ENCODE data around the gene TNK1.
A peak's percentile ranks its signal among the peaks of the same experiment; 100 is the strongest.
"Not testable (repeated sequence)": the region's sequence is repeated elsewhere in the genome, so short reads cannot be mapped to it uniquely, and the experiment has no call there.

The TNK1 gene

DNA sequence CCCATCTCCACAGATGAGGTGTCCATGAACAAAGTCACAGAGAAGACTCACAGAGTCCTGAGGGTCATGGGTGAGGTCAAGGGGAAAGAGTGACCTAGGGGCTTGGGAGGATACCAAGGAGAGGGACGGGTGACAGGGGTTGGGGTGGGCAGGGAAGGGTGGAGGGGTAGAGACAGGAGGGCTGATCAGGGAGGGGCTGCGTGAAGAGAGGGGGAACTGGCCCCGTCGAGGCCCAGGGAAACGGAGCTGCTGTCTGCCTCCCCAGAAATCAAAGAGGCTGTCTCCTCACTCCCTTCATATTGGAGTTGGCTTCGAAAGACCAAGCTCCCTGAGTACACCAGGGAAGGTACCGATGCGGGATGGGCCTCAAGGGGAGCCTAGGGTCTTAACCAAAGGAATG, 25.3 kb upstream of the TNK1 start:
- DNase-seq, result no peak

DNA sequence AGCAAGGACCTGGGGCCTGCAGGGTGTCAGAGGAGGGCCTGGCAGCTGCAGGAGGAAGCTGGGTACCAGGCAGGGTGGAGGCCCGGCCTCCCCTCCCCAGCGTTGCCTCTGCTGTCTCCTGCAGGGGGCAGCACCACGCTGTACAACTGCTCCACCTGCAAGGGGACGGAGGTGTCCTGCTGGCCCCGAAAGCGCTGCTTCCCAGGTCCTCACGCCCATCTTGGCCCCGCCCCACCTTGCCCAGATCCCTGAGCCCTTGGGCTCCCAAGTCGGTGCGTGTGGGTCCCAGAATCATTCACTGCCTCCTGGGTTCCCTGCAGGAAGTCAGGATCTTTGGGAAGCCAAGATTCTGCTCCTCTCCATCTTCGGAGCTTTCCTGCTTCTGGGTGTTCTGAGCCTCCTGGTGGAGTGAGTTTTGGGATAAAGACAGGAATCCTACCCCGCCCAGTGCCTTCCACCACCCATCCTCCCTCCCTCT, 24.8 kb upstream of the TNK1 start:
- peak; percentile 89 for DNase-seq

DNA sequence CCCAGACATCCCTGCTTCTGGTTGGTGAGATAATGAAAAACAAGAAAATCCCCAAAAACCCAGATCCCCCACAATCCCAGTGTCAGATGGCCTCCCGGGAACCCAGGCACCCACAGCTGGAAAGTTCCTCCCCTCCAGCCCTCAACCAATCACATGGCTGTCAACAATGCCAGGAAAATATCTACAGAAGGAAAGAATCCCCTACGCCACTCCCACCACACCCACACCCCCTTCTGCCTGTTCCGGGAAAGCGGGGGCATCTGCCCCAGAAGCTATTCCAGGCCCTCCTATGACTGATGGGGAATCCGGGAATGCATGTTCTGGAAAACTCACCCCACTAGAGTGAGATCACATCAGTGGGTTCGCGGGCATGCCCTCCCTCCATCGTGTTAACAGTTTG, 24.1 kb upstream of the TNK1 start:
- DNase-seq, result no peak

DNA sequence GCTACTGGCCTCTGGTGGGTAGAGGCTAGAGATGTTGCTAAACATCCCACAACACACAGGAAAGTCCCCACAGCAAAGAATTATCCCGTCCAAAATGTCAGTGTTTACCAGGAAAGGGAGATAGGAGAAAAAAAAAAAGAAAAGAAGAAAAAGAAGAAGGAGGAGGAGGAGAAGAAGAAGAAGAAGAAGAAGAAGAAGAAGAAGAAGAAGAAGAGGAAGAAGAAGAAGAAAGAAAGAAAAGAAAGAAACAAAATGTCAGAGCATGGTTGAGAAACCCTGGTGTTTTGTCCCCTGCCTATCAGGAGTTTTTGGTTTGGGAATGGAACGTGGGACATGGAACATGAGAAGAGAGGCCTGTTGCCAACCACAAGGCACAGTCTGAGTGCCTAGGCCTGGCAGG, 23.5 kb upstream of the TNK1 start:
- DNase-seq, result no peak

DNA sequence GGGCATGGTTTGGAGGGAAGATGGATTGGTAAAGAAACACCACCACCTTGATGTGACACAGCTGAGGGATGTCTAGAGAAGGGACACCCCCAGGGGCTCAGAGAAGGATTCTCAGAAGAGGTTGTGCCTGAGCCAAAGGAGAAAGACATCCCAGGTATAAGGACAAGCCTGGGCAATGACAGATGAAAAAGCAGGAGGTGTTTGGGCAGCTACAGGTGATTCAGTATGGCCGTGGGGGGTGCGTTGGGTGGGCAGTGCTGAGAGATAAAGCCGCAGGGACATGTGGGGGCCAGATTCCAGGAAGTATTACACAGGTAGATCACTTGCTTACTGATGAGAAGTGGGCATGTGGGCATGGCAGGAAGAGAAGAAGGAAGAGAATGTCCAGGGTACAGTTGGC, 19.0 kb upstream of the TNK1 start:
- DNase-seq, result no peak

DNA sequence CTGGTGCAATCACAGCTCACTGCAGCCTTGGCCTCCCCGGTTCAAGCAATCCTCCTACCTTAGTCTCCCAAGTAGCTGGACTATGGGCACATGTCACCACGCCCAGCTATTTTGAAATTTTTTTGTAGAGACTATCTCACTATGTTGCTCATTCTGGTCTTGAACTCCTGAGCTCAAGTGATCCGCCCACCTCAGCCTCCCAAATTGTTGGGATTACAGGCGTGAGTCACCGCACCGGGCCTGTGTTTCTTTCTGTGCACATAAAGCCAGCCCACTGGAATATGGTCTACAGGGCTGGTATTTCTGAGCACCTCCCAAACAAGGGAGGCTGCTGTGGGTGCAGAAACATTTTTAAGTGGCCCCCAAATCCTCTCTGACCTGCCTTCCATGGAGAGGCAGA, 17.6 kb upstream of the TNK1 start:
- DNase-seq, result no peak

DNA sequence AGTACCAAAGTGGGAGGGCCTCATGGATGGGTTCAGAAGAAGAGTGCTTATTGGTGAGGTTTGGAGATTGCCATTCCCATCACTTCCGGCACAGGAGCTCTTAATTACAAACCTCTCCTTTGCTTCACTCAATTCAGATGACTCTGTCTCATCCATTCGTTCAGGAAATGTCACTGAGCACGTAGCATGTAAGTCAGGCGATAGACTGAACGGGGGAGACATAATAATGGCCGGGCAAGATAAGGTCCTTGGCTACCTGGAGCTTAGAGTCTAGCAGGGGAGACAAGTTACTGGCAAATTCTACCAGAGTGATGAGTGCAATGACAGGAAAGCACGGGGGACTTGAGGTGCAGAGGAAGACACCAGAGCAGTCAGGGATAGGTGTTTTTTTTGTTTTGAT, 14.9 kb upstream of the TNK1 start:
- not testable (repeated sequence) for DNase-seq

DNA sequence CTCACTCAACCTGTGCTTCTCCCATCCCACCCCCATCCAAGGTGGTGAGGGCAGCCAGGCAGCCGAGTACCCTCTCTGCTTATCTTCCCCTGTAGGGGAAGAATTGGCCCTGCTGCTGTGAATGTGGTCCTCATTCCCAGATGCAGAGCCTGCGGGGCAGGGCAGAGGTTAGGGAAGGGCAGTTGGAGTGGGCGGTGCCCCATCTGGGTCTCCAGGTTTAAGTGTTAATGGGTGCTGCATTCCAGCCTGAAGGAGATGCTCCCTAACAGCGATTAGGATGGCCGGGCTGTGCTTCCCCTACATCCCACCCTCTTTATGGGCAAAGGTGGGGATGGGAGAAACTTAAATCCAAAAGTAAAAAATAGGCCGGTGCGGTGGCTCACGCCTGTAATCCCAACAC, 13.8 kb upstream of the TNK1 start:
- no peak for DNase-seq

DNA sequence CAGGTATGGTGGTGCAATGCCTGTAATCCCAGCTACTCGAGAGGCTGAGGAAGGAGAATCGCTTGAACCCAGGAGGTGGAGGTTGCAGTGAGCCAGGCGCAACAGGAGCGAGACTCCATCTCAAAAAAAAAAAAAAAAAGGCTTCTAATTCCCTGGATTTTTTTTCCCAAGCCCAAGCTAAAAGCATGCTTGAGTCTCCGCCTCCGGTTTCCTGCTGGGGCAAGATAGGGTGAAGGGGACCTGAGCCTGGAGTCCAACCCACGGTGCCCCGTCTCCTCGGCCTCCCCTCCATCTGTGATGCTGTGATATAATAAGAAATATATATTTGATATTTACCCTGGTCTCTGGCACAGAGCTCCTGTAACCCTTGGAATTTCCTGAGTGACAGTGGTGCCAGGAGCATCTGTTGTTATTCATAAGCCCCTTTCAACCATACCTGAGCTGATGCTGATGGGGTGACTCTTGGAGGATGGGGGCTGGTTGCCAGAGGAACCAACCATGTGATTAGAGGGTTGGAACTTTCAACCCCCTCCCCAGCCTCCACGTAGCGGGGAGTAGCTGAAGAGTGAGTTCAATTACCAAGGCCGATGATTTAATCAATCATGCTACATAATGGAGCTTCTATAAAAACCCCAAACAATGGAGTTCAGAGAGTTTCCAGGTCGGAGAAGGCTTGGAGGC, 12.8 kb upstream of the TNK1 start:
- DNase-seq, result no peak

DNA sequence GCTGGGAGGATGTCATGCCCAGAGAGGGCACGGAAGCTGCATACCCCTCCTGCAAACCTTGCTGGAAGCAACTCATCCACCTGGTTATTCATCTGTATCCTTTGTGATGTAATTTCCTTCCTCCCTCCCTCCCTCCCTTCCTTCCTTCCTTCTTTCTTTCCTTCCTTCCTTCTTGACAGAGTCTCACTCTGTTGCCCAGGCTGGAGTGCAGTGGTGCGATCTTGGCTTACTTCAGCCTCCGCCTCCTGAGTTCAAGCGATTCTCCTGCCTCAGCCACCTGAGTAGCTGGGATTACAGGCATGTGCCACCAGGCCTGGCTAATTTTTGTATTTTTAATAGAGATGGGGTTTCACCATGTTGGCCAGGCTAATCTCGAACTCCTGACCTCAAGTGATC, 12.3 kb upstream of the TNK1 start:
- not testable (repeated sequence) for DNase-seq

DNA sequence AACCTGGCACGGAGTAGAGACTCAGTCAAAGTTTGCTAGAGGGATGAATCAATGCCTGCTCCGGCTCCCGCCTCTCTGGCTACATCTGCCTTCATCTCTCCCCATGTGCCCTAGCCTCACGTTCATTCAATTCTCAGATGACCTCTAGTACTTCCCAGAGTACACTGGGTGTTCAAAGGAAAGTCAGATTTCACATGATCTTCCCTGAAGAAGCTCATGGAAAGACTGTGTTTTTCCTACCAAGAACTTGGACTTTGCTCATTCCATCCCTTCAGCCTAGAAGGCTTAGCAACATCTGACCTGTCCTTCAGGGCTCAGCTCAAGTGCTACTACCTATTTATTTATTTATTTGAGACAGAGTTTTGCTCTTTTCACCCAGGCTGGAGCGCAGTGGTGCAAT, 11.1 kb upstream of the TNK1 start:
- DNase-seq, result no peak

DNA sequence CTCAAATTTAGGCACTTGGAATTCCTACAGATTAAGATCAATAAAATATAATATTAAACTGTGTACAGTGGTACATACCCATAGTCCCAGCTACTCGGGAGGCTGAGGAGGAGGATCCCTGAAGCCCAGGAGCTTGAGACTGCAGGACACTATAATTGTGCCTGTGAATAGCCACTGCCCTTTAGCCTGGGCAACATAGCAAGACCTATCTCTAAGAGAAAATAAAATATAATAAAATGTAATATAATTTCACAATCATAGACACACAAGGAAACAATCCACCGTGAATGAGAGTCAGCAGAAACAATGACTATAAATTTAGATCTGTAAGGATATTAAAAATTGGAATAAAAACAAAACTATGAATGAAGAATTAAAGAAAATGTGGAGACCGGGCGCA, 10.0 kb upstream of the TNK1 start:
- DNase-seq, result no peak

DNA sequence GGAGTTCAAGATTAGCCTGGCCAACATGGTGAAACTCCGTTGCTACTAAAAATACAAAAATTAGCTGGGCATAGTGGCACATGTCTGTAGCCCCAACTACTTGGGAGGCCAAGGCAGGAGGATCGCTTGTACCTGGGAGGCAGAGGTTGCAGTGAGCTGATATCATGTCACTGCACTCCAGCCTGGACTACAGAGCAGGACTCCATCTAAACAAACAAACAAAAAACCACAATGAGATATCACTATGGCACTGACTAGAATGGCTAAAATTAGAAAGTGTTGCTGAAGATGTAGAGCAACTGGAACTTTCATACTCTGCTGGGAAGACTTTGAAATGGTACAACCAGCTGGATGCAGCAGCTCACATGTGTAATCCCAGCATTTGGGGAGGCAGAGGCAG, 6.5 kb upstream of the TNK1 start:
- DNase-seq, result no peak

DNA sequence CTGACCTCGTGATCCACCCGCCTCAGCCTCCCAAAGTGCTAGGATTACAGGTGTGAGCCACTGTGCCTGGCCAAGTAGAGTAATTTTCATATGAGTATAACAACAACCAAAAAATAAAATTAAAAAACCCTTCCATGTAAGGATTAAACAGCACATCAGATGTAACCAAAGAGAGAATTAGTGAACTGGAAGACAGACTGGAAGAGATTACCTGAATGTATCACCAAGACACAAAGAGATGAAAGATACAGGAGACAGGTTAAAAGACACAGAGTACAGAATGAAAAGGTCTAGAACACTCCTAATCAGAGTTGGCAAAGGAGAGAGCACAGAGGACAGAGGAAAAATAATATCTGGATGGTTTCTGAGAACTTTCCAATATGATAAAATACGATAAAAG, 1.8 kb upstream of the TNK1 start:
- DNase-seq, result no peak

DNA sequence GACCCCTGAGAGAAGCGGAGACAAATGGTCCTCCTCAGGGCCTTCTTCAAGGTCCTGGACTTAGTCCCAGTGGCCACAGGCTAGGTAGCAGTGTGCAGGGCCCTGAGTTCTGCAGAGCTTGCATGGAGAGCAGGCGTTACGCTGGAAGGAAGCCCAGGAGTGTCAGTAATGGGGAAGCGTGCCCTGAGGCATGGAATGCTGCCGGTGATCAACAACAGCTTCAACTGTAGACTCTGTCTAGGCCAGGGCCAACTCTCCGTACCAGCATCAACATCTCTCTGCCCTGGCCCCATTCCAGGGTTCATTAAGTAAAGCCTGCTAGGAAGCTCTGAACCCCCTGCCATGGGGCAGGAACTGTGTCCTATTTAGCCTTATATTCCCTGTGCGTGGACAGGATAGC, 568 bp upstream of the TNK1 start:
- no peak for DNase-seq

DNA sequence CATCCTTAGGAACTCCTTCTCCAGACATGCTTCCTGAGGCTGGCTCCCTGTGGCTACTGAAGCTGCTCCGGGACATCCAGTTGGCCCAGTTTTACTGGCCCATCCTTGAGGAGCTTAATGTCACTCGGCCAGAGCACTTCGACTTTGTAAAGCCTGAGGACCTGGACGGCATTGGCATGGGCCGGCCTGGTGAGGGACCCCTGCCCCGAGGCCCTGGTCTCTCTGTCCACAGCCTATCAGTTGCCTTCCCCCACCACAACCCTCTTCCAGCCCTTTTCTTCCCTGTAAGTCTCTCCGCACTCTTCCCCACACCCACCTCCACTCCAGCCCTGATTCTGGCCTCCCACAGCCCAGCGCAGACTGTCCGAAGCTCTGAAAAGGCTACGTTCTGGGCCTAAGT, 2.0 kb downstream of the TNK1 start:
- no peak for DNase-seq

DNA sequence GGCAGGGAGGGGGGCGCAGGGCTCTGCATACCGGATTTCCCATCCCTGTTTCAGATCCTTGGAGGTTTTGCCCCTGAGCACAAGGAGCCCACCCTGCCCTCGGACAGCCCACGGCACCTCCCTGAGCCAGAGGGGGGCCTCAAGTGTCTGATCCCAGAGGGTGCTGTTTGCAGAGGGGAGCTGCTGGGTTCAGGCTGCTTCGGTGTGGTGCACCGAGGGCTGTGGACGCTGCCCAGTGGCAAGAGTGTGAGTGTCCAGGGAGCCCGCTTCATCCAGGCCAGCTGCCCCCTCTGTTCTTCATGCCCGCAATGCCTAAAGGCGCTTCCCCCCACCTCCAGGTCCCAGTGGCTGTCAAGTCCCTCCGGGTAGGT, 2.5 kb downstream of the TNK1 start:
- no peak for DNase-seq

DNA sequence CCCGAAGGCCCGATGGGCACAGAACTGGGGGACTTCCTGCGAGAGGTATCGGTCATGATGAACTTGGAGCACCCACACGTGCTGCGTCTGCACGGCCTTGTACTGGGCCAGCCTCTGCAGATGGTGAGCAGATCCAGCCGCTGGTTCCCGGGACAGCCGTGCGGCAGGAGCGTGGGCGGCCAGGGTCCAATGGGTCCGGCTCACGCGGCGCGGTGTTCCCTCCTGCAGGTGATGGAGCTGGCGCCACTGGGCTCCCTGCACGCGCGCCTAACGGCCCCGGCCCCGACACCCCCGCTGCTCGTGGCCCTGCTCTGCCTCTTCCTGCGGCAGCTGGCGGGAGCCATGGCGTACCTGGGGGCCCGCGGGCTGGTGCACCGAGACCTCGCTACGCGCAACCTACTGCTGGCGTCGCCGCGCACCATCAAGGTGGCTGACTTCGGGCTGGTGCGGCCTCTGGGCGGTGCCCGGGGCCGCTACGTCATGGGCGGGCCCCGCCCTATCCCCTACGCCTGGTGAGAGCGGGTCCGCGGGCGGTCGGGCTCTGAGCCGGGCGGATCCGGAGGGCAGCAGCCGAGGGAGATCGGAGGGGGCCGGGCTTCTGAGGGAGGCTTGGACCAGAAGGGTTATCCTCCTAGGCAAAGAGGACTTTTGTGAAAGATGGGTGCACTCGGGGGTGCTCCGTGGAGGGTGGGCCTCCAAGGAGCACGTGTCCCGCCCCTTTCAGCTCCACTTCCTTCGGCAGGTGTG, 3.0 kb downstream of the TNK1 start:
- DNase-seq, result peak; percentile 78

DNA sequence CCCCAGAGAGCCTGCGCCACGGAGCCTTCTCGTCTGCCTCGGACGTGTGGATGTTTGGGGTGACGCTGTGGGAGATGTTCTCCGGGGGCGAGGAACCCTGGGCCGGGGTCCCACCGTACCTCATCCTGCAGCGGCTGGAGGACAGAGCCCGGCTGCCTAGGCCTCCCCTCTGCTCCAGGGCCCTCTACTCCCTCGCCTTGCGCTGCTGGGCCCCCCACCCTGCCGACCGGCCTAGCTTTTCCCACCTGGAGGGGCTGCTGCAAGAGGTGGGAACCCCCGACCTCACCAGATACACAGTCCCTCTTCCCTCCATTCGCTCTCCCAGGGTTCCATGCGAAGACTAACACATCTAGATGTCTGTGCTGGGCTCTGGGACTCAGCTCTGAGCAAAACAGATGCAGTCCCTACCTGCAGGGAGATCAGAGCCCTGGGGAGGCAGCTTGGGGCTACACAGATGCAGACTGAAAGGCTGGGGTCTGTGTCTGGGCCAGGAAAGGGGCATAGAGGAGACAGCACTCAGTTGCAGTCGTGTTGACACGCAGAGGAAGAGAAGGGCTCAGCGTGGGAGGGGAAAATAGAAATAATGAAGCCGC, 3.7 kb downstream of the TNK1 start:
- DNase-seq, result no peak

DNA sequence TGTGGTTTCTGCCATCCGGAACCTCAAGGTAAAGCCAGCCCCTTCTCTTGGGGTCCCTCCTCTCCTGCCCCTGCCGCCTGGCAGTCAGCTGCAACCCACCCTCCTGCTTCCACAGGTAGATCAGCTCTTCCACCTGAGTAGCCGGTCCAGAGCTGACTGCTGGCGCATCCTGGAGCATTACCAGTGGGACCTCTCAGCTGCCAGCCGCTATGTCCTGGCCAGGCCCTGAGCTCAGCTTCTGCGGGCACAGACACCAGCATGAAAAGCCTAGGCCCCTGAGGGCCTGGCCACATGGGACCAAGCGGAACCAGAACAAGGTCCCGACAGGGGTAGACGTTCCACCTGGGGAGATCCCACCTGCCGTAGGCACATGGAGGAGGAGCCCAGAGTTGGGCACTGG, 8.0 kb downstream of the TNK1 start:
- no peak for DNase-seq

DNA sequence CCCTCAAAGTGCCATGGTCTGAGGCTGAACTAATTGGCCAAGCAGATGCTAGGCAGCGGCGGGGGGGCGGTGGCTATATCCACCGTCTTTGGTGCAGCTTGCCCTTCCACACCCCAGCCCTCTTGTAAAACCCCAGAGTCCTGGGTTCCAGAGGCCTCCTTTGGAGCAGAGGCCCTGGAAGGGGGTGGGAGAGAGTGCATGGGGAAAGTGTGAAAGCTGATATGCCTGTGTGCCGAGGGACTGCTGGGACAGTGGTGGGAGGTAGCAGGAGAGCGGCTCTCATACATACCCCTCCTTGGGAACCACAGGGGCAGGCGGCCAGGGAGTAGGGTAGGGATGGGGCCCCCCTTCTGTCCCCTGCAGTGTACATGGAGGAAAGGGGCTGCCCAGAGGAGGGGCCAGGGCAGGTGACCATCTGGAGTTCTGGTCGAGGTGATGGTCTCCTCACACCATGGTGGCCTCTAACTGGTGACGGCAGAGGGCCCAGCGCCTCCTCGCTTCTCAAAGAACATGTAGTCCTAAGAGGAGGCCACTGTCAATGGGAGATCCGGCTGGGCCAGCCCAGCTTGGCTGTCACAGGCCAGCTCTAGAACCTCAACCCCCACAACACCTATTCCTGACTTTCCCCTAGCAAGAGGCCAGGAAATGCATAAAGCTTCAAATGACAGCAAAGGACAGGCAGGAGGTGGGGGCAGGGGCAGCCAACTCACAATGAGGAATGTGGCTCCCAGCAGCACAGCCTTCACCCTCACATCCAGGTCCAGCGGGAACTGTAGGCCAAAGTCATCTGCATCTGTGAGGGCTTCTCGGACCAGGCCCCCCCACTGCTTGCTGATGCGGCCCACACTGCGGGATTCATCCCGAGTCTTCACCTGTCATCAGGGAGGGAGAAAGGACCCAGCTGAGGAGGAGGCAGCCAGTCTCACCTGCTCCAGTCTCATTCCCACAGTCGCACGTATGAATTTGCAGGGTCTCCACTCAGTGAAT, 9.3 kb downstream of the TNK1 start:
- no peak for DNase-seq

DNA sequence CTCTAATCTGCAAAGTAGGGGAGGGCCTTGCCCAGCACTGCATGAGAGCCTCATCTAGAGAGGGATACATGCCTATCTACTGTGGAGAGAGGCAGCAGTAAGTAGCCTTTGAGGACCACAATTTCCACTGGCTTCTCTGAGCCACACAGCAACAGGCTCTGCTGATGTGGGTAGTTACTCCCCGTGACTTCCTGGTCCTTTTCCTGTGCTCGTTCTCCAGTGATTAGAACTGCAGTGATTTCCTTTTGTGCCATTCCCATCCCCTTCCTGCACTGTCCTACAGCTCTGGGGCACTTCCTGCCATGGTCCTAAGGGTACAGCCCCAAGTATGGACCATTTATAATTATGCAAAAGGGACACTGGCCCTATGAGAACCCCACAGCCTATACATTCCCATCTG, 10.4 kb downstream of the TNK1 start:
- no peak for DNase-seq

Data from activated CD4-positive, CD25-positive, alpha-beta regulatory T cell treated with anti-CD3 and anti-CD28 coated beads, Interleukin-2, amount 50 U/mL, for 72 hours (primary cell).